HepG2 (cell line): ENCODE data around the gene PAMR1. TPM values are rescaled to one million over a fixed set of nuclear protein-coding genes. Genes with fewer than 3 reads are reported as not detected.

Source experiments
- ATAC-seq: fragments of 200-7000 bp; cut with Tn5 transposase; 3 replicates; pipeline ENCODE4 v1.9.1; 2020; ENCODE audit warnings: mild to moderate bottlenecking, moderate library complexity
- BruUV-seq: library from RNA; stranded (reverse); fragments of 400-500 nt; replicated peaks from 2 replicates; lab custom pipeline; 2021; lab: Mats Ljungman, UMichigan
- CTCF ChIA-PET: fragments of 300-600 bp; formaldehyde crosslinking; extraction: SDS; loops from one replicate; lab custom pipeline; 2021; ENCODE audit warnings: low total read pairs, inconsistent platforms, low intra/inter-chr PET ratio; lab: Yijun Ruan, JAX
- POLR2A ChIA-PET: fragments of 350-600 bp; sonication (Branson Sonifier 250); formaldehyde crosslinking; loops from one replicate; lab custom pipeline; 2020; ENCODE audit warnings: antibody characterized with exemption, inconsistent platforms; lab: Yijun Ruan, JAX
- DNase-seq: peaks from one replicate; pipeline ENCODE4 v3.0.0-alpha.2; 2015; ENCODE audit warnings: low spot score
- FAIRE-seq: peaks from 3 replicates; lab custom pipeline; 2011; peaks lifted over from hg19 to GRCh38; lab: Jason Lieb, UNC
- H2AFZ ChIP-seq: one replicate; pipeline ENCODE4 v1.6.1; 2011; ENCODE audit warnings: low read length, inconsistent platforms
- H3K27ac ChIP-seq: fragments of 300-600 bp; 3 replicates; pipeline ENCODE4 v1.8.0; 2011; ENCODE audit warnings: mixed run types, mild to moderate bottlenecking, mixed read lengths, low read length, inconsistent platforms; ENCODE audit not compliant: insufficient read depth; ENCODE audit errors: extremely low read length
- H3K27me3 ChIP-seq, 2 experiments: fragments of 200-600 bp in 1 of 2; 2 replicates in 1 of 2; 3 replicates in 1 of 2; pipeline versions ENCODE4 v1.6.0 to v1.8.0; 2011; ENCODE audit warnings: low read length in 2 of 2, mild to moderate bottlenecking in 2 of 2, moderate library complexity in 2 of 2, inconsistent platforms in 1 of 2; ENCODE audit not compliant: insufficient read depth in 2 of 2, control insufficient read depth in 1 of 2
- H3K36me3 ChIP-seq, 2 experiments: fragments of 200-600 bp in 1 of 2; replicated peaks in 1 of 2; 2 replicates in 1 of 2; 3 replicates in 1 of 2; pipeline versions ENCODE4 v1.5.1 to v1.8.0; 2011; ENCODE audit warnings: low read length in 2 of 2, inconsistent platforms in 1 of 2; ENCODE audit not compliant: insufficient read depth in 2 of 2, control insufficient read depth in 1 of 2
- H3K4me1 ChIP-seq: 2 replicates; pipeline ENCODE4 v1.5.1; 2012; ENCODE audit warnings: low read length, inconsistent platforms; ENCODE audit not compliant: insufficient read depth
- H3K4me2 ChIP-seq: 2 replicates; pipeline ENCODE4 v1.6.0; 2011; ENCODE audit warnings: low read depth, low read length, inconsistent platforms
- H3K4me3 ChIP-seq, 3 experiments: fragments of 200-600 bp in 1 of 3; sonication (generic), shearing (Covaris generic) in 1 of 3; replicated peaks in 1 of 3; 2 replicates each; pipeline ENCODE4 v1.5.1; 2011 to 2016; ENCODE audit warnings: low read length in 3 of 3, inconsistent platforms in 2 of 3, low read depth in 2 of 3, mild to moderate bottlenecking in 2 of 3, control low read depth in 1 of 3, mixed read lengths in 1 of 3; ENCODE audit not compliant: insufficient read depth in 1 of 3
- H3K79me2 ChIP-seq: one replicate; pipeline ENCODE4 v1.6.1; 2011; ENCODE audit warnings: low read length, inconsistent platforms; ENCODE audit not compliant: insufficient read depth
- H3K9ac ChIP-seq: 2 replicates; pipeline ENCODE4 v1.6.0; 2011; ENCODE audit warnings: mild to moderate bottlenecking, low read depth, low read length, inconsistent platforms; ENCODE audit not compliant: insufficient read depth
- H3K9me3 ChIP-seq: 2 replicates; pipeline ENCODE4 v1.5.1; 2012; ENCODE audit warnings: mild to moderate bottlenecking, low read length
- H4K20me1 ChIP-seq: 2 replicates; pipeline ENCODE4 v1.6.0; 2011; ENCODE audit warnings: inconsistent platforms, mild to moderate bottlenecking, low read length, moderate library complexity; ENCODE audit not compliant: insufficient read depth
- ATF7 ChIP-seq, 2 experiments: fragments of 450-650 bp in 1 of 2; sonication (generic) in 1 of 2; formaldehyde crosslinking in 1 of 2; IDR thresholded peaks; 2 replicates each; pipeline versions ENCODE4 v1.4.0 to v1.6.1; 2016 to 2020; ENCODE audit warnings: antibody characterized with exemption in 1 of 2, mild to moderate bottlenecking in 1 of 2, missing genetic modification reagents in 1 of 2
- HNF1A ChIP-seq, 2 experiments: sonication (generic) in 1 of 2; formaldehyde crosslinking in 1 of 2; IDR thresholded peaks; 2 replicates each; pipeline versions ENCODE4 v1.4.0 to v1.6.1; 2016 to 2020; ENCODE audit warnings: borderline replicate concordance in 1 of 2, low read depth in 1 of 2, mild to moderate bottlenecking in 1 of 2, missing genetic modification reagents in 1 of 2
- KAT8 ChIP-seq: IDR thresholded peaks from 2 replicates; pipeline ENCODE4 v1.6.1; 2016; ENCODE audit warnings: missing genetic modification reagents, missing compliant biosample characterization
- KIAA2018 ChIP-seq: sonication (generic); formaldehyde crosslinking; IDR thresholded peaks from 2 replicates; pipeline ENCODE4 v1.5.0; 2020; ENCODE audit warnings: mild to moderate bottlenecking, missing genetic modification reagents, borderline replicate concordance
- PHF5A ChIP-seq: IDR thresholded peaks from one replicate; pipeline ENCODE4 v1.6.1; 2018; ENCODE audit warnings: low read depth, missing genetic modification reagents; ENCODE audit not compliant: unreplicated experiment
- ZMAT3 ChIP-seq: sonication (generic); formaldehyde crosslinking; conservative IDR thresholded peaks from 2 replicates; pipeline ENCODE4 v1.7.0; 2021; ENCODE audit warnings: missing genetic modification reagents
- WGBS: methylation state at CpG from one replicate; pipeline ENCODE4 v1.1.6; 2017; ENCODE audit warnings: low lambda C conversion rate; 5-methylcytosine and 5-hydroxymethylcytosine counted together
- in situ Hi-C: cut with HindIII; loops from 2 replicates; pipeline ENCODE4 v1.10.0; 2017; ENCODE audit warnings: low pct_unique_long_range_greater_than_20kb; ENCODE audit not compliant: extremely low pct_ligation_motif_present
- intact Hi-C: fragments of 100-400 bp; cut with micrococcal nuclease; formaldehyde crosslinking; loops from one replicate; pipeline ENCODE4 v1.10.0; 2022; ENCODE audit not compliant: unreplicated experiment
- polyA plus RNA-seq, 8 experiments: library from polyadenylated mRNA; depleted of rRNA in 3 of 8; stranded (reverse) in 7 of 8; unstranded in 1 of 8; fragments of >200 nt; fragmentation: Illumina TruSeq in 4 of 8; extraction: Trizol in 4 of 8; gene quantifications; 2 replicates each; pipeline versions ENCODE4 v1.2.1 to v1.2.3, GENCODE V29; 2011 to 2016; ENCODE audit warnings: low read depth in 4 of 8, missing spikeins in 1 of 8, mixed read lengths in 1 of 8; ENCODE audit not compliant: insufficient read depth in 1 of 8
- total RNA-seq, 5 experiments: library from RNA; depleted of rRNA; stranded (reverse); fragments of >200 nt; fragmentation: Illumina TruSeq; extraction: Trizol; gene quantifications; 2 replicates each; pipeline ENCODE4 v1.2.3, GENCODE V29; 2016; ENCODE audit warnings: low read depth in 1 of 5

PAMR1 gene
- total and polyA plus RNA-seq, 2 of the 13 experiments (the other 11 are each of a cell fraction or from before 2014, with no cell fraction given), result not detected

GRCh38 chr11:35426351-35426750 lies 99.1 kb downstream of the PAMR1 start:
- CTCF ChIA-PET, result no interaction called here
- H3K9ac ChIP-seq, result no peak overlapping the region
- no TSS peak for BruUV-seq

More at GRCh38 chr11:35426351-35426750, 99.1 kb downstream of the PAMR1 start:
- no peak overlapping the region for H3K4me2 ChIP-seq
- no peaks in the 10 kb centered on the region for H3K36me3 ChIP-seq
- FAIRE-seq (no peak), DNase-seq (no peak)
- POLR2A ChIA-PET, result no interaction called here
- H3K27ac ChIP-seq, result no peak overlapping the region
- intact Hi-C loops, result no loop called here
- in situ Hi-C loops, result no loop called here
- no peaks in the 10 kb centered on the region for H4K20me1 ChIP-seq
- no peak overlapping the region for H3K4me3 ChIP-seq
- H3K9me3 ChIP-seq, result no peaks in the 10 kb centered on the region
- no peaks in the 10 kb centered on the region for H3K79me2 ChIP-seq
- H3K27me3 ChIP-seq, result peaks cover 0 to 21% of the 10 kb centered on the region in 2 experiments; a peak in 2 of 5 replicates
- TF ChIP-seq KAT8 (CRISPR knock-in tag) (no peak), ZMAT3 (no peak), PHF5A (CRISPR knock-in tag) (no peak), HNF1A (IDR thresholded peaks at IDR 0.05; ENCODE audit: low read depth) (no peak), HNF1A (CRISPR knock-in tag; IDR thresholded peaks at IDR 0.05; ENCODE audit: borderline replicate concordance) (no peak), KIAA2018 (CRISPR knock-in tag) (no peak), ATF7 (IDR thresholded peaks at IDR 0.05) (no peak), ATF7 (CRISPR knock-in tag; IDR thresholded peaks at IDR 0.05) (no peak)
- TF ChIP-seq, all 625 proteins: peak for 0
- 8% methylated on average over 1 of the region's 1 CpG for WGBS
- Histone ChIP-seq H3K4me1 (no peaks in the 10 kb centered on the region), H2AFZ (no peak overlapping the region)
- ATAC-seq, result no peak
